Activated T-cell treated with anti-CD3 and anti-CD28 coated beads, Interleukin-2, amount 50 U/mL, for 4 hours (primary cell): Measurements from ENCODE around the gene IDNK. TPM values are rescaled to one million over a fixed set of nuclear protein-coding genes. Genes with fewer than 3 reads are reported as not detected.
A peak's percentile ranks its signal among the peaks of the same experiment; 100 is the strongest.

ENCODE experiments used
- ATAC-seq, 2 donors: fragments of 200-7000 bp; cut with Tn5 transposase; one replicate each; pipeline ENCODE4 v1.10.0; 2021
- DNase-seq: peaks from one replicate; pipeline ENCODE4 v3.0.0-alpha.2; 2020
- H3K27me3 Mint-ChIP-seq: one replicate; pipeline ENCODE4 v1.8.0; 2021; ENCODE audit warnings: low read depth, mixed read lengths
- H3K36me3 Mint-ChIP-seq: one replicate; pipeline ENCODE4 v1.8.0; 2022; ENCODE audit warnings: mixed read lengths; ENCODE audit not compliant: insufficient read depth
- H3K4me1 Mint-ChIP-seq: one replicate; pipeline ENCODE4 v1.8.0; 2021; ENCODE audit warnings: low read depth, mixed read lengths
- H3K4me3 Mint-ChIP-seq: one replicate; pipeline ENCODE4 v1.8.0; 2021; ENCODE audit warnings: mild to moderate bottlenecking, moderate library complexity, mixed read lengths
- H3K9me3 Mint-ChIP-seq: one replicate; pipeline ENCODE4 v1.8.0; 2021; ENCODE audit warnings: mixed read lengths
- total RNA-seq, 3 donors: library from RNA; stranded (reverse); gene quantifications; one replicate each; pipeline ENCODE4 v1.2.1, GENCODE V29; 2021

IDNK gene
- total RNA-seq, 3 donors from 2014 or later: 1.9 to 3.3 (median 3.1) TPM

GRCh38 chr9:83622433-83622938 is 457 bp upstream of the IDNK start:
- DNase-seq: peak; percentile 47
- H3K36me3 Mint-ChIP-seq: no peaks in the 10 kb centered on the region
- H3K4me1 Mint-ChIP-seq: peaks cover 31% of the 10 kb centered on the region
- no peaks in the 10 kb centered on the region for H3K9me3 Mint-ChIP-seq
- peak; percentile 68 to 69 for ATAC-seq
- H3K27me3 Mint-ChIP-seq: no peaks in the 10 kb centered on the region
- H3K4me3 Mint-ChIP-seq: peak overlapping the region; percentile 85

- ATAC-seq (peak in 1 of 2 donors; percentile 9), DNase-seq (no peak)
- no peaks in the 10 kb centered on the region for H3K27me3 Mint-ChIP-seq
- H3K9me3 Mint-ChIP-seq: no peaks in the 10 kb centered on the region
- H3K4me3 Mint-ChIP-seq: peak overlapping the region; percentile 85
- H3K36me3 Mint-ChIP-seq: no peaks in the 10 kb centered on the region
- H3K4me1 Mint-ChIP-seq: peaks cover 31% of the 10 kb centered on the region
These were observed 735 bp downstream of the IDNK start for GRCh38 chr9:83623679-83624076.

- no peak for DNase-seq
- H3K36me3 Mint-ChIP-seq: peaks cover 4% of the 10 kb centered on the region
- H3K9me3 Mint-ChIP-seq: no peaks in the 10 kb centered on the region
- H3K4me1 Mint-ChIP-seq: peaks cover 31% of the 10 kb centered on the region
- no peaks in the 10 kb centered on the region for H3K27me3 Mint-ChIP-seq
- no peak overlapping the region for H3K4me3 Mint-ChIP-seq
- no peak for ATAC-seq
These were observed 2.2 kb downstream of the IDNK start for GRCh38 chr9:83625178-83625577.

GRCh38 chr9:83628540-83628939 is 5.6 kb downstream of the IDNK start:
- peaks cover 25% of the 10 kb centered on the region for H3K4me1 Mint-ChIP-seq
- ATAC-seq (peak in 1 of 2 donors; percentile 33), DNase-seq (no peak)
- peaks cover 10% of the 10 kb centered on the region for H3K36me3 Mint-ChIP-seq
- no peaks in the 10 kb centered on the region for H3K27me3 Mint-ChIP-seq
- no peak overlapping the region for H3K4me3 Mint-ChIP-seq
- no peaks in the 10 kb centered on the region for H3K9me3 Mint-ChIP-seq

GRCh38 chr9:83629433-83630104 is 6.6 kb downstream of the IDNK start:
- ATAC-seq: no peak
- H3K4me3 Mint-ChIP-seq: no peak overlapping the region
- DNase-seq: no peak
- H3K36me3 Mint-ChIP-seq: peaks cover 12% of the 10 kb centered on the region
- H3K4me1 Mint-ChIP-seq: peaks cover 15% of the 10 kb centered on the region
- no peaks in the 10 kb centered on the region for H3K27me3 Mint-ChIP-seq
- no peaks in the 10 kb centered on the region for H3K9me3 Mint-ChIP-seq

- H3K4me1 Mint-ChIP-seq: peaks cover 5% of the 10 kb centered on the region
- H3K9me3 Mint-ChIP-seq: no peaks in the 10 kb centered on the region
- DNase-seq (no peak), ATAC-seq (no peak)
- peaks cover 14% of the 10 kb centered on the region for H3K36me3 Mint-ChIP-seq
- H3K27me3 Mint-ChIP-seq: no peaks in the 10 kb centered on the region
- H3K4me3 Mint-ChIP-seq: no peak overlapping the region
These were observed 8.1 kb downstream of the IDNK start for GRCh38 chr9:83630938-83631457.

- H3K36me3 Mint-ChIP-seq: peaks cover 17% of the 10 kb centered on the region
- H3K4me3 Mint-ChIP-seq: no peak overlapping the region
- no peaks in the 10 kb centered on the region for H3K27me3 Mint-ChIP-seq
- ATAC-seq (no peak), DNase-seq (no peak)
- no peaks in the 10 kb centered on the region for H3K9me3 Mint-ChIP-seq
- H3K4me1 Mint-ChIP-seq: peaks cover 3% of the 10 kb centered on the region
These were observed 10.3 kb downstream of the IDNK start for GRCh38 chr9:83633255-83633654.

GRCh38 chr9:83633676-83634075 is 10.7 kb downstream of the IDNK start:
- DNase-seq (no peak), ATAC-seq (no peak)
- Mint-ChIP-seq H3K36me3 (peaks cover 17% of the 10 kb centered on the region), H3K27me3 (no peaks in the 10 kb centered on the region), H3K4me1 (peaks cover 3% of the 10 kb centered on the region), H3K9me3 (no peaks in the 10 kb centered on the region), H3K4me3 (no peak overlapping the region)

GRCh38 chr9:83636813-83637212 is 13.9 kb downstream of the IDNK start:
- ATAC-seq: no peak
- no peaks in the 10 kb centered on the region for H3K27me3 Mint-ChIP-seq
- no peaks in the 10 kb centered on the region for H3K4me1 Mint-ChIP-seq

GRCh38 chr9:83637389-83637788 is 14.4 kb downstream of the IDNK start:
- Mint-ChIP-seq H3K36me3 (peaks cover 14% of the 10 kb centered on the region), H3K27me3 (no peaks in the 10 kb centered on the region), H3K4me1 (no peaks in the 10 kb centered on the region), H3K9me3 (no peaks in the 10 kb centered on the region), H3K4me3 (no peak overlapping the region)
- DNase-seq: no peak
- ATAC-seq: no peak

More at GRCh38 chr9:83636813-83637212, 13.9 kb downstream of the IDNK start:
- DNase-seq: no peak
- H3K4me3 Mint-ChIP-seq: no peak overlapping the region
- peaks cover 16% of the 10 kb centered on the region for H3K36me3 Mint-ChIP-seq
- no peaks in the 10 kb centered on the region for H3K9me3 Mint-ChIP-seq

- no peaks in the 10 kb centered on the region for H3K9me3 Mint-ChIP-seq
- H3K4me1 Mint-ChIP-seq: no peaks in the 10 kb centered on the region
- no peak overlapping the region for H3K4me3 Mint-ChIP-seq
- no peaks in the 10 kb centered on the region for H3K27me3 Mint-ChIP-seq
- peaks cover 13% of the 10 kb centered on the region for H3K36me3 Mint-ChIP-seq
- no peak for ATAC-seq
- no peak for DNase-seq
These were observed 16.3 kb downstream of the IDNK start for GRCh38 chr9:83639266-83639665.

- peaks cover 7% of the 10 kb centered on the region for H3K36me3 Mint-ChIP-seq
- H3K4me3 Mint-ChIP-seq: no peak overlapping the region
These were observed 19.9 kb downstream of the IDNK start for GRCh38 chr9:83642793-83643192.

GRCh38 chr9:83646500-83647239 is 23.7 kb downstream of the IDNK start:
- DNase-seq (no peak), ATAC-seq (no peak)
- Mint-ChIP-seq H3K9me3 (no peaks in the 10 kb centered on the region), H3K4me1 (no peaks in the 10 kb centered on the region), H3K27me3 (no peaks in the 10 kb centered on the region), H3K4me3 (no peak overlapping the region), H3K36me3 (peaks cover 9% of the 10 kb centered on the region)

More at GRCh38 chr9:83642793-83643192, 19.9 kb downstream of the IDNK start:
- no peak for DNase-seq
- ATAC-seq: no peak
- Mint-ChIP-seq H3K9me3 (no peaks in the 10 kb centered on the region), H3K27me3 (no peaks in the 10 kb centered on the region), H3K4me1 (no peaks in the 10 kb centered on the region)

- H3K4me1 Mint-ChIP-seq: no peaks in the 10 kb centered on the region
- peak; percentile 77 to 80 for ATAC-seq
- peaks cover 26% of the 10 kb centered on the region for H3K36me3 Mint-ChIP-seq
- no peaks in the 10 kb centered on the region for H3K27me3 Mint-ChIP-seq
- DNase-seq: peak; percentile 75
- no peak overlapping the region for H3K4me3 Mint-ChIP-seq
- H3K9me3 Mint-ChIP-seq: peaks cover 4% of the 10 kb centered on the region
These were observed 26.1 kb downstream of the IDNK start for GRCh38 chr9:83649080-83649479.
